Measurements from ENCODE around the gene SLC39A11.

SLC39A11 gene

GRCh38 chr17:72707881-72708280 is 384.6 kb downstream of the SLC39A11 start:
- no peak for TF ChIP-seq CTCF (IDR thresholded peaks at IDR 0.05; ENCODE audit: low read depth, low read length, missing control alignments)
- no peak overlapping the region for H3K27ac ChIP-seq
- in situ Hi-C loops (cut with HindIII; ENCODE audit: low pct_ligation_motif_present, low sequenced_read_pairs), result no loop called here
- no peaks in the 10 kb centered on the region for H3K27me3 ChIP-seq (replicated peaks)
- DNase-seq, result no peak
- H3K4me3 ChIP-seq (ENCODE audit: low read depth, low read length), result no peak overlapping the region
- no peaks in the 10 kb centered on the region for H3K36me3 ChIP-seq (replicated peaks)

GRCh38 chr17:72706396-72706981 is 386.0 kb downstream of the SLC39A11 start:
- no peak for TF ChIP-seq CTCF (IDR thresholded peaks at IDR 0.05; ENCODE audit: low read depth, low read length, missing control alignments)
- no peak overlapping the region for H3K27ac ChIP-seq
- in situ Hi-C loops (cut with HindIII; ENCODE audit: low pct_ligation_motif_present, low sequenced_read_pairs), result no loop called here

GRCh38 chr17:72705905-72706395 is 386.5 kb downstream of the SLC39A11 start:
- Histone ChIP-seq H3K36me3 (replicated peaks) (no peaks in the 10 kb centered on the region), H3K27me3 (replicated peaks) (no peaks in the 10 kb centered on the region), H3K4me3 (ENCODE audit: low read depth, low read length) (no peak overlapping the region), H3K27ac (no peak overlapping the region)
- in situ Hi-C loops (cut with HindIII; ENCODE audit: low pct_ligation_motif_present, low sequenced_read_pairs), result no loop called here
- no peak for TF ChIP-seq CTCF (IDR thresholded peaks at IDR 0.05; ENCODE audit: low read depth, low read length, missing control alignments)
- DNase-seq, result no peak

More at GRCh38 chr17:72706396-72706981, 386.0 kb downstream of the SLC39A11 start:
- H3K36me3 ChIP-seq (replicated peaks), result no peaks in the 10 kb centered on the region
- no peaks in the 10 kb centered on the region for H3K27me3 ChIP-seq (replicated peaks)
- no peak overlapping the region for H3K4me3 ChIP-seq (ENCODE audit: low read depth, low read length)
- DNase-seq, result no peak

GRCh38 chr17:72702998-72703397 is 389.5 kb downstream of the SLC39A11 start:
- in situ Hi-C loops (cut with HindIII; ENCODE audit: low pct_ligation_motif_present, low sequenced_read_pairs), result no loop called here
- no peak for TF ChIP-seq CTCF (IDR thresholded peaks at IDR 0.05; ENCODE audit: low read depth, low read length, missing control alignments)
- DNase-seq, result no peak
- no peak overlapping the region for H3K27ac ChIP-seq
- no peaks in the 10 kb centered on the region for H3K36me3 ChIP-seq (replicated peaks)
- no peak overlapping the region for H3K4me3 ChIP-seq (ENCODE audit: low read depth, low read length)
- H3K27me3 ChIP-seq (replicated peaks), result no peaks in the 10 kb centered on the region

GRCh38 chr17:72702136-72702735 is 390.3 kb downstream of the SLC39A11 start:
- Histone ChIP-seq H3K36me3 (replicated peaks) (no peaks in the 10 kb centered on the region), H3K4me3 (ENCODE audit: low read depth, low read length) (no peak overlapping the region), H3K27me3 (replicated peaks) (no peaks in the 10 kb centered on the region), H3K27ac (no peak overlapping the region)
- TF ChIP-seq CTCF (IDR thresholded peaks at IDR 0.05; ENCODE audit: low read depth, low read length, missing control alignments), result no peak
- no peak for DNase-seq
- in situ Hi-C loops (cut with HindIII; ENCODE audit: low pct_ligation_motif_present, low sequenced_read_pairs), result no loop called here
